Adipocyte (in vitro differentiated cells): ENCODE results near the gene SCYGR1.

Experiments
- DNase-seq: peaks from one replicate; pipeline ENCODE4 v3.0.0-alpha.2; 2015; ENCODE audit warnings: low read depth
- H3K27me3 ChIP-seq: replicated peaks from 2 replicates; pipeline ENCODE4 v1.7.0; 2013; ENCODE audit warnings: mild to moderate bottlenecking, low read length, moderate library complexity; ENCODE audit not compliant: control insufficient read depth, insufficient read depth
- H3K36me3 ChIP-seq: 2 replicates; pipeline ENCODE4 v1.7.0; 2013; ENCODE audit warnings: low read length, mild to moderate bottlenecking, moderate library complexity; ENCODE audit not compliant: control insufficient read depth, insufficient read depth, severe bottlenecking
- H3K4me1 ChIP-seq: 2 replicates; pipeline ENCODE4 v1.7.0; 2013; ENCODE audit warnings: mild to moderate bottlenecking, low read length, moderate library complexity; ENCODE audit not compliant: control insufficient read depth, insufficient read depth
- H3K4me3 ChIP-seq: 2 replicates; pipeline ENCODE4 v1.7.0; 2013; ENCODE audit warnings: mild to moderate bottlenecking, low read length, moderate library complexity
- H3K9ac ChIP-seq: 2 replicates; pipeline ENCODE4 v1.7.0; 2013; ENCODE audit warnings: mild to moderate bottlenecking, low read length, moderate library complexity
- H3K9me3 ChIP-seq: 2 replicates; pipeline ENCODE4 v1.7.0; 2013; ENCODE audit warnings: mild to moderate bottlenecking, low read length, moderate library complexity; ENCODE audit not compliant: control insufficient read depth

The SCYGR1 gene

GRCh38 chr2:227379095-227379494 lies 8.7 kb downstream of the SCYGR1 start, which contains the start of gene TM4SF20:
TM4SF20 (minus strand) TSS chr2:227379306; CDS start chr2:227379268, 38 bp downstream.
- peaks cover 26% of the 10 kb centered on the region for H3K4me1 ChIP-seq
- H3K9ac ChIP-seq: peak within 1 kb of the TSS; percentile 57
- no peak for DNase-seq
- H3K27me3 ChIP-seq: no peaks in the 10 kb centered on the region
- no peaks in the 10 kb centered on the region for H3K36me3 ChIP-seq
- no peaks in the 10 kb centered on the region for H3K9me3 ChIP-seq
- H3K4me3 ChIP-seq: no peak within 1 kb of the TSS

GRCh38 chr2:227378371-227378782 lies 9.4 kb downstream of the SCYGR1 start:
- Histone ChIP-seq H3K4me1 (peaks cover 26% of the 10 kb centered on the region), H3K9ac (no peak overlapping the region), H3K27me3 (no peaks in the 10 kb centered on the region), H3K36me3 (no peaks in the 10 kb centered on the region), H3K4me3 (no peak overlapping the region), H3K9me3 (no peaks in the 10 kb centered on the region)
- DNase-seq: no peak

- Histone ChIP-seq H3K4me3 (no peak overlapping the region), H3K9me3 (no peaks in the 10 kb centered on the region), H3K27me3 (no peaks in the 10 kb centered on the region), H3K36me3 (no peaks in the 10 kb centered on the region), H3K4me1 (peaks cover 26% of the 10 kb centered on the region), H3K9ac (peak overlapping the region; percentile 57)
- DNase-seq: no peak
Observed at GRCh38 chr2:227377467-227378351, 10.0 kb downstream of the SCYGR1 start.

- H3K9ac ChIP-seq: peak overlapping the region; percentile 33
- no peaks in the 10 kb centered on the region for H3K27me3 ChIP-seq
- no peaks in the 10 kb centered on the region for H3K9me3 ChIP-seq
- no peak overlapping the region for H3K4me3 ChIP-seq
- H3K36me3 ChIP-seq: no peaks in the 10 kb centered on the region
- DNase-seq: peak; percentile 30
- H3K4me1 ChIP-seq: peaks cover 28% of the 10 kb centered on the region
Observed at GRCh38 chr2:227376656-227377396, 10.9 kb downstream of the SCYGR1 start.

GRCh38 chr2:227374158-227374557 lies 13.6 kb downstream of the SCYGR1 start:
- no peaks in the 10 kb centered on the region for H3K9me3 ChIP-seq
- H3K27me3 ChIP-seq: no peaks in the 10 kb centered on the region
- peak overlapping the region; percentile 22 for H3K9ac ChIP-seq
- DNase-seq: no peak
- no peaks in the 10 kb centered on the region for H3K36me3 ChIP-seq
- peaks cover 49% of the 10 kb centered on the region for H3K4me1 ChIP-seq
- H3K4me3 ChIP-seq: no peak overlapping the region

GRCh38 chr2:227373389-227373788 lies 14.4 kb downstream of the SCYGR1 start:
- no peak overlapping the region for H3K4me3 ChIP-seq
- H3K36me3 ChIP-seq: no peaks in the 10 kb centered on the region
- H3K9me3 ChIP-seq: no peaks in the 10 kb centered on the region
- peaks cover 46% of the 10 kb centered on the region for H3K4me1 ChIP-seq
- no peak overlapping the region for H3K9ac ChIP-seq
- no peaks in the 10 kb centered on the region for H3K27me3 ChIP-seq
- no peak for DNase-seq

GRCh38 chr2:227370791-227371312 lies 16.9 kb downstream of the SCYGR1 start:
- Histone ChIP-seq H3K36me3 (no peaks in the 10 kb centered on the region), H3K9me3 (no peaks in the 10 kb centered on the region), H3K4me1 (peaks cover 46% of the 10 kb centered on the region), H3K9ac (no peak overlapping the region), H3K27me3 (no peaks in the 10 kb centered on the region), H3K4me3 (no peak overlapping the region)
- DNase-seq: peak; percentile 69

- Histone ChIP-seq H3K36me3 (no peaks in the 10 kb centered on the region), H3K4me1 (peaks cover 53% of the 10 kb centered on the region), H3K9me3 (no peaks in the 10 kb centered on the region), H3K9ac (no peak overlapping the region), H3K4me3 (no peak overlapping the region), H3K27me3 (no peaks in the 10 kb centered on the region)
- DNase-seq: no peak
Observed at GRCh38 chr2:227370092-227370491, 17.7 kb downstream of the SCYGR1 start.

GRCh38 chr2:227368574-227368973 lies 19.2 kb downstream of the SCYGR1 start:
- H3K27me3 ChIP-seq: no peaks in the 10 kb centered on the region
- H3K9ac ChIP-seq: no peak overlapping the region
- H3K9me3 ChIP-seq: no peaks in the 10 kb centered on the region
- DNase-seq: no peak
- H3K4me1 ChIP-seq: peaks cover 65% of the 10 kb centered on the region
- H3K36me3 ChIP-seq: no peaks in the 10 kb centered on the region
- no peak overlapping the region for H3K4me3 ChIP-seq

GRCh38 chr2:227367427-227367795 lies 20.3 kb downstream of the SCYGR1 start:
- Histone ChIP-seq H3K4me3 (peak overlapping the region; percentile 61), H3K36me3 (no peaks in the 10 kb centered on the region), H3K4me1 (peaks cover 65% of the 10 kb centered on the region), H3K27me3 (no peaks in the 10 kb centered on the region), H3K9ac (peak overlapping the region; percentile 80), H3K9me3 (no peaks in the 10 kb centered on the region)
- DNase-seq: no peak

GRCh38 chr2:227366769-227367426 lies 20.9 kb downstream of the SCYGR1 start:
- peaks cover 64% of the 10 kb centered on the region for H3K4me1 ChIP-seq
- no peaks in the 10 kb centered on the region for H3K9me3 ChIP-seq
- DNase-seq: peak; percentile 79
- H3K27me3 ChIP-seq: no peaks in the 10 kb centered on the region
- peak overlapping the region; percentile 80 for H3K9ac ChIP-seq
- no peaks in the 10 kb centered on the region for H3K36me3 ChIP-seq
- peak overlapping the region; percentile 61 for H3K4me3 ChIP-seq
